Astrocyte of the spinal cord (primary cell): ENCODE measurements around the gene PDCD6IP.
A peak's percentile ranks its signal among the peaks of the same experiment; 100 is the strongest.
"Not testable (repeated sequence)": the region's sequence is repeated elsewhere in the genome, so short reads cannot be mapped to it uniquely, and the experiment has no call there.

Experiments used
- DNase-seq: peaks from one replicate; pipeline ENCODE4 v3.0.0; 2011; ENCODE audit warnings: low read depth, low spot score
- H3K4me3 ChIP-seq: 2 replicates; pipeline ENCODE4 v1.5.1; 2011; ENCODE audit warnings: low read depth, mild to moderate bottlenecking, low read length, moderate library complexity
- CTCF ChIP-seq: IDR thresholded peaks from 2 replicates; pipeline ENCODE4 v1.5.1; 2012; ENCODE audit warnings: low read depth, mild to moderate bottlenecking, low read length, inconsistent platforms
- in situ Hi-C: cut with HindIII; loops from 2 replicates; pipeline ENCODE4 v1.10.0; 2017; ENCODE audit warnings: low sequenced_read_pairs

The PDCD6IP gene

GRCh38 chr3:33798418-33799201 lies at the start of gene PDCD6IP:
PDCD6IP (plus strand) TSS chr3:33798630; CDS start chr3:33798729, 99 bp downstream.
- peak; percentile 21 for TF ChIP-seq CTCF
- in situ Hi-C loops = no loop called here
- DNase-seq = peak; percentile 96
- peak within 1 kb of the TSS; percentile 92 for H3K4me3 ChIP-seq

GRCh38 chr3:33749546-33750210 lies 48.8 kb upstream of the PDCD6IP start:
- no peak for TF ChIP-seq CTCF

DNA sequence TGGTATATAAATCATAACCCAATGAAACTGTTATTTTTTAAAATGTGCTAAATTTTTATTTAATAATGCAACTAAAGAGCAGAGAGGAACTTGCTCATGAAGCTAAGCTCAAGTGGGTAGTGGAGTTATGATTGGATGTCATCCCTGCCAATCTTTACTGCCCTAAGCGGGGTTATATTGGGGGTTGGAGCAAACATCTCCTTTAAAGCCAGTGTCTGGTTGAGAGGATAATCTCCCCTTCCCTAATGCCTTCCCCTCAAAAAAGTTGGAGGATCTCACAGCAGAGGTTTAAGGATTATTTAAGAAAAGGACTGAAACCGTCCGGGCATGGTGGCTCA lies 48.2 kb upstream of the PDCD6IP start:
- no peak for TF ChIP-seq CTCF
- H3K4me3 ChIP-seq = no peak overlapping the region
- in situ Hi-C loops = no loop called here
- no peak for DNase-seq

More at GRCh38 chr3:33749546-33750210, 48.8 kb upstream of the PDCD6IP start:
- H3K4me3 ChIP-seq = no peak overlapping the region
- in situ Hi-C loops = no loop called here
- peak; percentile 3 for DNase-seq

DNA sequence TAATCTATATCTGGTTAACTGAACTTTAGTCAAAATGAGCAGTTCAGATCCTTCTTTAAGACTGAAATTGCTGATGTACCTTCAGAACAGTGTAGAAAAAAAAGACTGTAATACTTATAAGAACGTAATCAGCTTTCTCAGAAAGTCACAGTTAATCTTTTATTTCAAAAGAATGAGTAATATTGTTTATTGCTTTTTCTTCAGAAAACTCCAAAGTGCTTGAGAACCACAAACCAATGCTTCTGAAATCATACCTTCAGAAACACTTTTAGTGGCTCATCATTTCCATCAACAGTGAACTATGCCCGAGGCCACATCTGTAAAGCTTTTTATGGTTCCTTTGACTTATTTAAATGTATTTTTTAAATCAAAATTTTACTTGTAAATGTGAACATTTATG lies 47.1 kb upstream of the PDCD6IP start:
- no peak overlapping the region for H3K4me3 ChIP-seq
- no peak for TF ChIP-seq CTCF
- no peak for DNase-seq
- in situ Hi-C loops = no loop called here

GRCh38 chr3:33754391-33754790 lies 44.0 kb upstream of the PDCD6IP start:
- in situ Hi-C loops, DNase-seq, H3K4me3 ChIP-seq: not testable (repeated sequence)

DNA sequence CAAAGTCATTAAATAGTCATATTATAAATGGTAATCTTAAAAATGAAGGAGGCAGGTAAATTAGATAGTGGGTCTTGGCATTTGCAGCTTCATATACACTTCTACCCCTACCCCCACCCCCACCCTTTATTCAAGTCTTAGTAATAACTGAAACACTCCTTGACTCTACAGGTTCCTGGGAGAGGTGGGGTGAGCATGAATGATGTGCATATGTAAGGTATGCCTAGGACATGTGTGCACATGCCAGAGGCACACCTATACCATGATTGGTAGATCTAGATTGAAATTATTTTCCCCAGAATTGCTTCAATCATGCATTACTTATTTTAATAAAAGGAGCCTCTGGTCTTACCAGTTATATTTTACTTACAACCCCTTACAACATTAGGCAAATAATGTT lies 40.1 kb upstream of the PDCD6IP start:
- in situ Hi-C loops = no loop called here
- no peak overlapping the region for H3K4me3 ChIP-seq
- TF ChIP-seq CTCF = no peak
- no peak for DNase-seq

GRCh38 chr3:33758864-33759263 lies 39.6 kb upstream of the PDCD6IP start:
- in situ Hi-C loops = no loop called here
- peak; percentile 3 for DNase-seq
- no peak overlapping the region for H3K4me3 ChIP-seq
- TF ChIP-seq CTCF = no peak
